ENCODE results near the gene CRACDL. TPM values are rescaled to one million over a fixed set of nuclear protein-coding genes. Genes with fewer than 3 reads are reported as not detected.

CRACDL gene, protein sequence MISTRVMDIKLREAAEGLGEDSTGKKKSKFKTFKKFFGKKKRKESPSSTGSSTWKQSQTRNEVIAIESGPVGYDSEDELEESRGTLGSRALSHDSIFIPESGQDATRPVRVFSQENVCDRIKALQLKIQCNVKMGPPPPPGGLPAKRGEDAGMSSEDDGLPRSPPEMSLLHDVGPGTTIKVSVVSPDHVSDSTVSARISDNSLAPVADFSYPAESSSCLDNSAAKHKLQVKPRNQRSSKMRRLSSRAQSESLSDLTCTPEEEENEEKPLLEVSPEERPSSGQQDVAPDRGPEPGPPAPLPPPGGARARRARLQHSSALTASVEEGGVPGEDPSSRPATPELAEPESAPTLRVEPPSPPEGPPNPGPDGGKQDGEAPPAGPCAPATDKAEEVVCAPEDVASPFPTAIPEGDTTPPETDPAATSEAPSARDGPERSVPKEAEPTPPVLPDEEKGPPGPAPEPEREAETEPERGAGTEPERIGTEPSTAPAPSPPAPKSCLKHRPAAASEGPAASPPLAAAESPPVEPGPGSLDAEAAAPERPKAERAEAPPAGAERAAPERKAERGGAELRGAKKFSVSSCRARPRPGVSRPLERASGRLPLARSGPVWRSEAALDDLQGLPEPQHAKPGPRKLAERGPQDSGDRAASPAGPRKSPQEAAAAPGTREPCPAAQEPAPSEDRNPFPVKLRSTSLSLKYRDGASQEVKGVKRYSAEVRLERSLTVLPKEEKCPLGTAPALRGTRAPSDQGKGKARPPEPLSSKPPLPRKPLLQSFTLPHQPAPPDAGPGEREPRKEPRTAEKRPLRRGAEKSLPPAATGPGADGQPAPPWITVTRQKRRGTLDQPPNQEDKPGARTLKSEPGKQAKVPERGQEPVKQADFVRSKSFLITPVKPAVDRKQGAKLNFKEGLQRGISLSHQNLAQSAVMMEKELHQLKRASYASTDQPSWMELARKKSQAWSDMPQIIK
- total RNA-seq, result 2.3 TPM

DNA sequence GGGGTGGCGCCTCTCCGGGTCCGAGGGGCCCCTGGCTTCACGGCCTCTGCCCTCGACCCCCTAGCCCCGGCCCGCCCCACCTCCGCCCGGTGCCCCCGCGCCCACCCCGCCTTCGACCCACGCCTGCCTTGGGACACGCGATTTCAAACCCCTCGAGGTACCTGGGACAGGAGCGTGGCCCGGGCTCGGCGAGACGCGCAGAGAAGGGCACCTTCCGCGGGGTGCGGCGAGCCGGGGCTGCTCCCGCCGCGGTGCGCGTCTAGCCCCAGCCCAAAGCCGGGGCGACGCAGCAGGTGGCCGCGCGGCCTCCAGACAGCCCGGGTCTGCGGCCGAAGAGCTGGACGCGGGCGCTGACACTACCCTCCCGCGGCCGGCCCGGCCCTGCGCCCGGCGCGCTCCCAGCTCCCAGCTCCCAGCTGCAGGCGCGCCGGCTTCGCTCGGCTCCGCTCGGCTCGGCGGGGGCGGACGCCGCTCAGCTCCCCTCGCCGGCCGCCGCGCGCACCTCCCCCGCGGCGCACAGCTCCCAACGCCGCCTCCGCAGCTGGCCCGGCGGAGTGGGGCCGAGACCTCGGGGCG, at the start of gene CRACDL:
Gene CRACDL, minus strand, starts transcription at position 449 of the 576 bp plus-strand sequence. CDS start 89,425 bp downstream, outside the sequence.
- DNase-seq, result no peak

GRCh38 chr2:98975611-98976010, 39.6 kb upstream of the CRACDL start:
- DNase-seq, result no peak

DNA sequence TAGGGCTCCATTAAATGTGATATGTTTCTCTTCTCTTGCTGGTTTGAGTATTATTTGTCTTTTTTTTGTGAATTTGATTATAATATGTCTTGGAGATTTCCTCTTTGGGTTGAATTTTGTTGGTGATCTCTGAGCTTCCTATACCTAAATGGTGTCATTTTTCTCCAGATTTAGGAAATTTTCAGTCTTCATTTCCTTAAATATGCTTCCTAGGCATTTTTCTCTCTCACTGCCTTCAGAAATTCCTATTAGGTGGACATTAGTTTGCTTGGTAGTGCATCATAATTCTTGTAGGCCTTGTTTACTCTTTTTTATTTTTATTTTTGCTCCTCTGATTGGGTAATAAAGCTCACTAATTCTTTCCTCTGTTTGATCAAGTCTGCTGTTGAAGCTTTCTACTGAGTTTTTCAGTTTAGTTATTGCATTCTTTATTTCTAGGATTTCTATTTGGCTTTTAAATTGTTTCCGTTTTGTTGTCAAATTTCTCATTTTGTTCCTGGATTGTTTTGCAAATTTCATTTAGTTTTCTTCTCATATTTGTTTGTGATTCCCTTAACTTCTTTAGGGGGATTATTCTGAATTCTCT, 36.6 kb upstream of the CRACDL start:
- no peak for DNase-seq

DNA sequence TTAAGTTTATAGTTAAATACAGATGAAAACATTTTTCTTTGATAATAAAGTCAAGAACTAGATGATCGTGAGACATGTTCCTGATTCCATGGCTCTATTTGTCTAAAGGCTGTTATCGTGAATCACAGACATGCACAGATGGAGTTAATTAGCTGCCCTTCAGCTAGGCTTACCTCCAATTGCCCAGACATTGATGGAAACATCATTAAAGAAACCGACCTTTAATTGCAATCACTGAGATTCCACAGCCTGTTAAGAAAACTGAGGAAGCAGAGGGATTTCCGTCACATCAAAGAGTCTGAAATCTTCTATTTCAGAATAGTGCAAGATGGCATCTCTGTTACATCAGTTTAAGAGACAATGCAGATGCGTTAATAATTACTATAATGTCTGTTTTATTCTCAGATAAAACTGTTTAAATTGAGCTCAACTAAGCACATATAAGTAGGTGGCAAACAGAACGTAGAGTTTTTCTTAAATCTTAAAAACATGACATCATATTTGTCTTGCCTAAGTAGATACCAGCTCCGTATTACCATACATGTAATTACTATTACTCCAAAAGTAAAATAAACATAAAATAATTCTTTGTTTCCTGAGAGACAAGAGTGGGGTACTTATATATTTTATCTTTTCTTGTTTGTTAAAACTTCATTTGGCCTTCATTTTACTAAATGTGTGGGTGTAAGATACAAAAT, 23.9 kb upstream of the CRACDL start:
- DNase-seq, result no peak

DNA sequence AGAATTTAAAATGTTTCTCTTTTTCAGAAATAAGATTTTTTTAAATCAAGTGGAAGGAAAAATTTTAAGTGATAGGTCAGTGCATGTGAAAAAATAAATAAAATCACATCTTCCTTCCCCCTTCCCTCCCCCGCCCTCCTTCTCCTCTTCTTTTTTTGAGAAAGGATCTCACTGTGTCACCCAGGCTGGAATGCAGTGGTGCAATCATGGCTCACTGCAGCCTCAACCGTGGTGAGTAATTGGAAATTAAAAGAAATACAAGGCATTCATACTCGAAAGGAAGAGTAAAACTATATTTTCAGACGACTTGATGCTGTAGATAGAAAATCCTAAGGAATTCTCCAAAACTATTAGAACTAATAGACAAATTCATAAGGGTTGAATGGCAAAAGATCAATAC, 16.9 kb upstream of the CRACDL start:
- DNase-seq, result no peak

DNA sequence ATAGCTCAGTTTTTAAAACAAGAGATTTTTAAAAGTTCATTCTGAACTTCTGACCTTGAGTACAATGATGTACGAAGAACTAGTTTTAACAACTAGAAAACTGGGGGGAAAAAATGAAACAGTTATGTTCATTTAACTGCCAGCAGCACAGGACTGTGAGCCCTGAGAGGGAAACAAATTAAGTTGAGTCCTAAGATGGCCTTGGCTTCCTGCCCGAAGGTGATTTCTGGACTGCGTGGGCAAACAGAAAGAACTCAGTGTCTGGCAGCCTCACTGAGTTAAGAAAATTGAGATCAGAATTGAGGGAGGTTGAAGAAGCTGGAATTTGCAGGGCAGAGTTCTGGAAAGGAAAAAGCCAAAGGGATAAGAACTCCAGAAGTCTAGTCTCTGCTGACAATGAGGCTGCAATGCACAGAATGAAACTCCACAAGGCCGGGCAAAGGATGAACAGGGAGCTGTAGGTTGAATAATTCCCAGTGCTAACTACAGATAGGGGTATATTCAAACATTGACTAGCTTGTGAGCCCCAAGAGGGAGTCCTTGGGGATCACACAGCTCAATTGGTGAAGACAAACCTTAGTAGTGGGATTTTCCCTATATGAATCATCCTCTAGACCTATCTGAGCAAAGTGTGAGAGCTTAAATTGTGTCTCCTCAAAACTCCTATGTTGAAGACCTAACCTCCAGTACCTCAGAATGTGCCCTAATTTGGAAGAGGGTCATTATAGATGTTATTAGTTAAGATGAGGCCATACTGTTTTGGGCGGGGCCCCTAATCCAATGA, 13.1 kb upstream of the CRACDL start:
- DNase-seq, result no peak

DNA sequence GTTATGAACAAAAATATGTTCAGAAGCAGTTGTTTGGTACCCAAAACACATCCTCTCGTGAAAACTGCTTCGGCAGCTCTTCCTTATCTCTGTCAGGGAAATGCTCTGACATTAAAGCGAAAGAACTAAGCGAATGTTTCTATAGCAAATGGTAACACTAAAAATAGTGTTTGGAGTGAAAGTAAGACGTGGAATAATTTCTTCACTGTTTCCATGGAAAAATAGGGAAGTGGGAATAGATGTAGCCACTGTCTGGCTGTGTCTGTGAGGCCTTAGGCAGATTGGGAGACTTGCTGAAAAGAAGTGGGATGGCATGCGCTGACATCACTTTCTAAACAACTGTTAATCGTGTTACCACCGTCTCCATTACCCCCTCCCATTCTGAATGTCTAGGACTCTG, 11.5 kb upstream of the CRACDL start:
- no peak for DNase-seq

DNA sequence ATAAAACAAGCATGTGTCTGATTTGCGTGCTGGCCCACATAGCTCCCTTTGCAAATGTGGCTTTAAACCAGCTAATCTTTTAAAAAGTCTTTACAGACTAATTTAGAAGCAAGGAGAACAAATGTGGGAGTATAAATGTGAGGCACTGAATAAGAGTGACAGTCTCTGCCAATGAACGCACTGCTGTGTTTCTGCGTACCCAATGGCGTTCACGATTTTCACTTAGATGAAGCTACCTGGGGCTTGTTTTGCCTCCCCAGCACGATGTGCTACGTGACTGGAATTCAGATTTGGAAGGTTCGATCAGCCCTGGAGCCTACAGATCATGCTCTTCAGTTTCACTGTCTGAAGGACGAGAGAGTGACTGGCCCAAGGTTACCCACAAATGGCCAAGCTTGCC, 10.8 kb upstream of the CRACDL start:
- no peak for DNase-seq

GRCh38 chr2:98944775-98945174, 8.8 kb upstream of the CRACDL start:
- DNase-seq, result no peak

DNA sequence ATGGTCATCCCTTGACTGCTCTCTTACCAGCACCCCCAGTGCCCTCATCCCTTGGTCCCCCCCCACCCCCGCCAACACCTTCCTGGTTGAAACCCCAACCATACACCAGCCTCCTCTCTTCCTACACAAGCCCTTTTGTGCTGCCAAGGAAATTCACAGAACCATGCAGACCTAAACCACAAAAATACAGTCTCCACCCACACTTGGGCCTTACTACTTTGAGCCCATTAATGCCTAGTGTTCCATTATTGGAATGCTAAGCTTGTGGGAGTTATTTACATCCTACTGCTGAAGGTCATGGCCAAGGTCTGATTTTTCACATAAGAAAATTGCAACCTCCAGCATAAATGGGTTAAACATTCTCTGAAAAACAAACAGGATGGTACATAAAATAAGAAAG, 4.1 kb upstream of the CRACDL start:
- DNase-seq, result no peak

- no peak for DNase-seq
Observed at GRCh38 chr2:98937906-98938305, 1.9 kb upstream of the CRACDL start.

DNA sequence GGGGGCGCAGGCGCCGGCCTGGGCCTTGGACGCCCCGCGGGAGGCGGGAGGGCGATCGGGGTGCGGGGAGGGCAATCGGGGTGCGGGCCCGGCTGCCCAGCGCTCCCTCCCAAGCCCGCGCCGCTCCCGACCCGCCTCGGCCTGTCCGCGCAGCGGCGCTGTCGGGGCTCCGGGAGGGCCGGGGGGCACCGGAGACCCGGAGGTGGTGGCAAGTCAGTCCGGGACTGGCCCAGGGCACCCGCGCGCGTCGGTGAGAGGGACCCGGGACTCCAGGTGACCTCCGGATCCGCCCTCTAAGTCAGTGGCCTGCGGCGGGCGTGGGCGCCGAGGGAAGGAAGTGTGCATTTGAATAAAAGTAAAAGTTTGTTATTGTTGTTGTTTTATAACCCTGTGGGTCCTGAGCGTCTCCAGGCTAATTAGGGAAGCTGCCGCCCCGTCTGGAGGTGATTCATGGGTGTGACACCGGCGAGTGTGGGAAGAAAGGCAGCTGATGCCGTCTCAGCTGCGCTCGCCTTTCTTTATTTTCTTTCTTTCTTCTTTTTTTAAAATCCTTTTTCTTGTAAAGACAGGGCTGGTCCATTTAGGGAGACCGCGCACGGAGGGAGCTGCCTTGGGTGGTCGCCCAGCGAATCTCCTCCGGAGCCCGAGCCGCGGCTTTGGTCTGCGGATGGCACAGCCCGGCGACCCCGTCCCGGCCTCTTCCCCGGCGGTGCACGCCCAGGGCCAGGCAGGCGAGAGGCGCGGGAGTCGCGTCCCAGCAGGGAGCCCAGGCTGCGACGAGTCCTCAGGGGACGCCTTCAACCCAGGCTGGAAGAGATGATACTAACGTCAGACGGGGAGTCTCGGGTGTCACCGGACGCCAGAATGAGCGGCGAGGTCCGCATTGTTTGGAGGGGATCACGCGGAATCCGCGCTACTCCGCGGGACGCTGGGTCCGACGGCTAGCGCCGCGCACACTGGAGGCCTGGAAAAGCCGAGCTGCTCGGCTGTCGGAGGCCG, 627 bp upstream of the CRACDL start:
- no peak for DNase-seq

GRCh38 chr2:98935111-98935770, 784 bp downstream of the CRACDL start:
- no peak for DNase-seq

DNA sequence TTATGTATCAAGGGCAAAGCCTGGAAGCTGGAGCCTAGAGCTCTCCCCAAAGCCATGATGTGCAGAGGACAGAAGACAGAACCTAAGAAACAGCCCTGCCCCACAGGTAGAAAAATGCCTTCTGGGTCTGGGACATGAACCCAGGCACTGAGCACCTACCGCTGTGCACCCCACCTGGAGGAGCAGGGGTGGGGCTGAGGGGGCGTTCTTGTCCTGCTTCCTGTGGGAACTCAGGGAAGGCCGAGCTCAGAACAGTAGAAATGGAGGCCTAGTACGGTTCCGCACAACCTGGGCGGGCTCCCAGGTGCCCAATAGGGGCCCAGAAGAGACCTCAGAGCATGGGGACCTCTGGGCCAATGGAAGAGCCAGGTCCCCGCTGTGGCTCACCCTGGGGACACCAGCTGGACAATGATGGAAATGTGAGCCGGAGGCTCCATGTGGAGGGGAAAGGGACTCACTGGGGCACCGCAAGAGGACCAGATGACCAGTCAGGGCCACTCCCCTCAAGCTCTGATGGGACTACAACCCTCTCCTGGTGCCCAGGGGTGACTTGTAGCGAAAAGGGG, 3.2 kb downstream of the CRACDL start:
- no peak for DNase-seq

DNA sequence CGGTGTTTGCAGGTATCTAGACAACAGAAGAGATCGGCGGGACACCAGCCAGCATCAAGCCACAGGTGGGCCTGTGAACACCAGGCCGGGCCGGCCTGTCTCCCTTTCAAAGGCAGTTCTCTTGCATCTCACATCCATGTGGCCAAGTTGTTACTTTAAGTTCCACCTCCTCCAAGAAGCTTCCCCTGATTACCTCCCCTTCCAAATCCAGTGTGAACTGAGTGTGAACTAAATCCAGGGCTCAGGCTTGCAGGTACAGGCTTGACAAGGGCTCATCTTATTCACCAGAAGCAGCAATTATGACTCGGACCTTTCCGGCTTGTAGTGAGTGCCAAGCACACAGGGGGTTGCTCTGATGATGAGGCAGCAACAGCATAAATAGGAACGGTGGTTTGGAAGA, 3.9 kb downstream of the CRACDL start:
- no peak for DNase-seq

- no peak for DNase-seq
Observed at GRCh38 chr2:98931596-98931995, 4.4 kb downstream of the CRACDL start.

- DNase-seq, result no peak
Observed at GRCh38 chr2:98929920-98930319, 6.1 kb downstream of the CRACDL start.

GRCh38 chr2:98928242-98928641, 7.8 kb downstream of the CRACDL start:
- no peak for DNase-seq

DNA sequence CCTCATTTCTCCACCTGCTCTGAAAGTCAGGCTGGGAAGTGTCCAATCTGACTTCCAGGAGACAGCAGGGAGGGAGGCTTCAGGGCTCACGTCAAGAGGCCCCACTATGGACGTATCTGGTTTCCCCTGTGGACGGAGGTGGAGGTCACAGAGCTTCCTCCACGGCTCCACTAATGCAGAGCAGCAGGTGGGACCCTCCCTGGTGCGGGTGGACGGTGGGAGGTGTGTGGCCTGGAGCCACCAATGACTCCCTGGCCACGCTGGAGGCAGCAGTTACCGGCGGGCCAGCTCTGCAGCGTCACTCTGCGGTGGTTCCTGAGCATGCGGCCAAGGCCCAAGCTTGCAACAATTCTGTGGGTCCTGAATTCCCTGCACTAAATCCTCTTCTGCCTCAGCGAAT, 9.0 kb downstream of the CRACDL start:
- no peak for DNase-seq
